Astrocyte of the spinal cord (primary cell): ENCODE measurements around the gene HBM.

ENCODE experiments used
- DNase-seq: peaks from one replicate; pipeline ENCODE4 v3.0.0; 2011; ENCODE audit warnings: low read depth, low spot score
- H3K4me3 ChIP-seq: 2 replicates; pipeline ENCODE4 v1.5.1; 2011; ENCODE audit warnings: low read depth, mild to moderate bottlenecking, low read length, moderate library complexity
- in situ Hi-C: cut with HindIII; loops from 2 replicates; pipeline ENCODE4 v1.10.0; 2017; ENCODE audit warnings: low sequenced_read_pairs
- TF ChIP-seq, protein P1 (sequence below): IDR thresholded peaks from 2 replicates; pipeline ENCODE4 v1.5.1; 2012; ENCODE audit warnings: low read depth, mild to moderate bottlenecking, low read length, inconsistent platforms

The HBM gene

DNA sequence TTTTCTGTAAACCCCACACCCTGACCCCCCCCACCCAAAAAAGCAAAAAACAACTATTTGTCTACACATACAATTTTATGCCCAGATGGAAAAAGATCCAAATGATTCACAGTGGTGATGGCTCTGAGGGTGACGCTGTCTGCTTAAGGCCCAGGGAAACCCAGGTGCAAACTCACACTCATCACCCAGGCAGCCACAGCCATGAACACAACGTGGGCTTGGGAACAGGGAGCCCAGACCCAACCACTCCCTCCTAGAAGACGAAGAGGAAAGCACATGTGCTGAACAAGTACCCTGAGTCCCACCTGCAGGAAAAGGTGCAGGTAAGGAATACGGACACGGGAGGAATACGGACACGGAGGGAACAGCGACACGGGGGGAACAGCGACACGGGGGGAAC, 19.9 kb downstream of the HBM start:
- DNase-seq: no peak
- H3K4me3 ChIP-seq: no peak overlapping the region
- in situ Hi-C loops: no loop called here
- TF ChIP-seq, protein P1, sequence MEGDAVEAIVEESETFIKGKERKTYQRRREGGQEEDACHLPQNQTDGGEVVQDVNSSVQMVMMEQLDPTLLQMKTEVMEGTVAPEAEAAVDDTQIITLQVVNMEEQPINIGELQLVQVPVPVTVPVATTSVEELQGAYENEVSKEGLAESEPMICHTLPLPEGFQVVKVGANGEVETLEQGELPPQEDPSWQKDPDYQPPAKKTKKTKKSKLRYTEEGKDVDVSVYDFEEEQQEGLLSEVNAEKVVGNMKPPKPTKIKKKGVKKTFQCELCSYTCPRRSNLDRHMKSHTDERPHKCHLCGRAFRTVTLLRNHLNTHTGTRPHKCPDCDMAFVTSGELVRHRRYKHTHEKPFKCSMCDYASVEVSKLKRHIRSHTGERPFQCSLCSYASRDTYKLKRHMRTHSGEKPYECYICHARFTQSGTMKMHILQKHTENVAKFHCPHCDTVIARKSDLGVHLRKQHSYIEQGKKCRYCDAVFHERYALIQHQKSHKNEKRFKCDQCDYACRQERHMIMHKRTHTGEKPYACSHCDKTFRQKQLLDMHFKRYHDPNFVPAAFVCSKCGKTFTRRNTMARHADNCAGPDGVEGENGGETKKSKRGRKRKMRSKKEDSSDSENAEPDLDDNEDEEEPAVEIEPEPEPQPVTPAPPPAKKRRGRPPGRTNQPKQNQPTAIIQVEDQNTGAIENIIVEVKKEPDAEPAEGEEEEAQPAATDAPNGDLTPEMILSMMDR: no peak

DNA sequence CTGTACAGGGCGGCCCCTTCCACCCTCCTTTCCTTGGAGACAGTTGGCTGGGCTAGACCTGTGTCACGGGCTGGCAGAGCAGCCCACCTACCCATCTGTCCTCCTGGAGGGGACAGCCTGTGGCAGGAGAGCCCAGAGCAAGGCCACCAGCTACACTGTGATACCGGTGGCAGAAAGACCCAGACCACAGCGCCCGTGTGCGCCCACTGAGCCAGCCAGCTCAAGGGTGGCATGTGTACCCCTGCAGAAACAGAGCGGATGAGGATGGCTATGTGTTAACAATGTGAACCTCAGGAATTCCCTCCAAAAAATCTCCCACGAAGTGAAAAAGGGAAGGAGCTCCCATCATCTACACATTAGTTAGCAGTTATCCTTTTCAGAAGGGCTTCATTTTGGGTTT, 21.6 kb downstream of the HBM start:
- TF ChIP-seq, protein P1: no peak

DNA sequence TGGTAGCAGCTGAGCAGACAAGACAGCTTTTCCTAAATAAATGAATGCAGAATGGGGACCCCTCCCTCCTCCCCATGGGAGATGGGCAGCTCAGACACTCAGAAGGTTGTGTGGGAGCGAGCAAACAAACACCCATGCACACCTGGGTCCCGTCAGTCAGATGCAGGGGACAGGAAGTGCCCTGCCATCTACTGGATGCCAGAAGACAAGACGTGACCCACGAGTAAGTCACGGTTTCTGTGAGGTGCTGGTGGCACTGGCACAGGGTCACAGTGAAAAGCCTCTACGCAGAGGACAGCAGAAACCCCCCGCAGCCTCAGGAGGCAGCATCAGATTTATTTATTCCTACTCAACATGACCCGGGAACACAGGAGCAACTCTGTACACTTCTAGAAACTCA, 22.9 kb downstream of the HBM start:
- no peak for DNase-seq
- TF ChIP-seq, protein P1: peak; percentile 3
- H3K4me3 ChIP-seq: no peak overlapping the region
- in situ Hi-C loops: no loop called here

More for the DNA sequence above, 21.6 kb downstream of the HBM start:
- in situ Hi-C loops: no loop called here
- DNase-seq: no peak
- H3K4me3 ChIP-seq: no peak overlapping the region

DNA sequence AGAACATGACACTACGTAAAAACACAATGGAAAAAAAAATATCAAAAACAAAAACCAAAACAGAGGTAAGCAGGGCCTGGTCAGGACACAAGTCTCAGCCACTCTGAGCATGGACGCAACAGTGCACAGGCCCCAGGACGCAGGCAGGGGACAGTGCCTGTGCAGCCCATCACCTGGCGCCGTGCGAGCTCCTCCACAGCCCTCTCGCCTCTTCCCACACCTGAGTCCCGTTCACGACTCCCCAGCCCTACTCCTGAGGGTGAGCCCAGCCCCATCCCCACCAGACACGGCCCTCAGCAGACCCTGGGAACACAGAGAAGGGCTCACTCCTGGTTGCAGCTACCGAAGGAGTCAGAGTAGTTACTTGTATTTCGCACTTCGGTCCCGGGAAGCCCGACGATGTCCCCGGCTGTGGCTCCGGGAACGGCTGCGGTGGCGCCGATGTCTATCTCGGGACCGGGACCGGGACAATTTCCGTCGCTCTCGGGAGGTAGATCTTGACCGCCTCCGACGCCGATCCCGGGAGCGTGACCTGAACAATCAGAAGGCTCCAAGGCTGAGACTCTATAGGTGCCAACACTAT, 23.9 kb downstream of the HBM start:
- H3K4me3 ChIP-seq: no peak overlapping the region
- in situ Hi-C loops: no loop called here
- TF ChIP-seq, protein P1: no peak
- no peak for DNase-seq

- in situ Hi-C loops: no loop called here
- TF ChIP-seq, protein P1: no peak
- no peak for DNase-seq
- no peak overlapping the region for H3K4me3 ChIP-seq
Measured at GRCh38 chr16:191831-192230, 26.1 kb downstream of the HBM start.

DNA sequence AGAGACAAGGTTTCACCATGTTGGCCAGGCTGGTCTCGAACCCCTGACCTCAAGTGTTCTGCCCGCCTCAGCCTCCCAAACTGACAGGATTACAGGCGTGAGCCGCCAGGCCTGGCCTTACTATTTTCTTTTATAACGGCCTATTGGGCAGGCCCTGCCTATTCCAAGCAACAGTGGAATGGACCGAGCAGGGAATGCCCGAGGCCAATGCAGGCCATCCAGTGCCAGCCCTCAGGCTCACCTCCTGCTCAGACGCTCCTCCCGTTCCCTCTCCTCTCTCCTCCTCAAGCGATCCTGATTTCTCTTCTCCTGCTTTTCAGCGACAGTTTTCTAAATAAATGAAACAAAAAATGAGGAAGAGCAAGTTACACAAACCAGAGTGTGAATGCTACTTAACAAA, 26.9 kb downstream of the HBM start:
- DNase-seq: no peak
- in situ Hi-C loops: no loop called here
- no peak overlapping the region for H3K4me3 ChIP-seq
- TF ChIP-seq, protein P1: no peak

DNA sequence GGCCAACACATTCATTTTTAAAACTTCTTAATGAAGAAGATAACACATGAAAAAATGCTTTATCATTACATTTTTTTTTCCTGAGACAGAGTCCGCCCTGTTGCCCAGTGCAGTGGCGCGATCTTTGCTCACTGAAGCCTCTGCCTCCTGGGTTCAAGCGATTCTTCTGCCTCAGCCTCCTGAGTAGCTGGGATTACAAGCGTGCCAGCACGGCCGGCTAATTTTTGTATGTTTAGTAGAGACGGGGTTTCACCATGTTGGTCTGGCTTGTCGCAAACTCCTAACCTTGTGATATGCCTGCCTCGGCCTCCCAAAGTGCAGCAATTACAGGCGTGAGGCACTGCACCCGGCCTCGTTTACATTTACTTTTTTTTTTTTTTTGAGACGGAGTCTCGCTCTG, 27.7 kb downstream of the HBM start:
- in situ Hi-C loops: no loop called here
- TF ChIP-seq, protein P1: no peak
- H3K4me3 ChIP-seq: no peak overlapping the region
- DNase-seq: no peak
